ENCODE measurements around the gene PACSIN1.

Gene PACSIN1

DNA sequence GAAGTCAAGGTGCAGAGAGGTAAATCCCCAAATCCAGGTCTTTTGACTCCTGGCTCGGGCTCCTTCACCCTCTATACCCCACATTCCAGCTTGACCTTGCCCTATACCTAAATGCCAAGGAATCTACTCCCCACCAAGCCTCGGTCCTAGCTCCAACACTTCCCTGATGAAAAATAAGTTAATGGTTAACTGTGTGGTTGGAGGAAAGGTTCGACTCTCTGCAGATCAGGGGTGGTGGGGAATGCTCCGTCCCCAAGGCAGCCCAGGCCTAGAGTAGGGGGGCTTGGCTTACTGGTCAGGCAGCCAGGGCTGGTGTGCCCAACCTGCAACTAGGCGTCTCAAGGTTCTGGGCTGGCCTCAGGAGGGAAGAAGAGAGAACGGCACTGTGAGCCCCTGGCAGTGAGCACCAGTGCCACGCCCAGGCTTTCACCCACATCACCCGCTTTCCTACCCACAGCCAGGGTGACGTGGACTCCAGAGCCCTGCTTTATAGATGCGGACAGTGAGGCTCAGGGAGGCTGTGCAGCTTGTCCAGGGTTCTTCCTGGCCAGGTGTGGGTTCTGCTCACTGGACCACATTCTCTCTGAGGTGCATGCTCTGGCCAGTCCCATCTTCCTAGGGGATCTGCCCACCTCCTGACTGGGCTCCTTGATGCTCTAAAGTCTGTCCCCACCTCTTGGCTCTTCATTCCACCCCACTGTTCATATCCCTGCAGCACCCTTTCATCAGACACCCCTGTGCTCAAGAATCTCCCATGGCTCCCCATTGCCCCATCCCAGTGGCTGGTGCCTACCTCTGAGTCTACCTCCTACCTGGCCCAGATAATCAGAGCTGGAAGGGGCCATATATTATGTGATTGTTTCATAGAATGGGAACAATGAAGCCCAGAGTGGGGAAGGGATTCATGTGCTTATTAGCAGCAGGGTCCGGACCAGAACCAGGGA lies 82.1 kb downstream of the PACSIN1 start:
- no peak for DNase-seq

DNA sequence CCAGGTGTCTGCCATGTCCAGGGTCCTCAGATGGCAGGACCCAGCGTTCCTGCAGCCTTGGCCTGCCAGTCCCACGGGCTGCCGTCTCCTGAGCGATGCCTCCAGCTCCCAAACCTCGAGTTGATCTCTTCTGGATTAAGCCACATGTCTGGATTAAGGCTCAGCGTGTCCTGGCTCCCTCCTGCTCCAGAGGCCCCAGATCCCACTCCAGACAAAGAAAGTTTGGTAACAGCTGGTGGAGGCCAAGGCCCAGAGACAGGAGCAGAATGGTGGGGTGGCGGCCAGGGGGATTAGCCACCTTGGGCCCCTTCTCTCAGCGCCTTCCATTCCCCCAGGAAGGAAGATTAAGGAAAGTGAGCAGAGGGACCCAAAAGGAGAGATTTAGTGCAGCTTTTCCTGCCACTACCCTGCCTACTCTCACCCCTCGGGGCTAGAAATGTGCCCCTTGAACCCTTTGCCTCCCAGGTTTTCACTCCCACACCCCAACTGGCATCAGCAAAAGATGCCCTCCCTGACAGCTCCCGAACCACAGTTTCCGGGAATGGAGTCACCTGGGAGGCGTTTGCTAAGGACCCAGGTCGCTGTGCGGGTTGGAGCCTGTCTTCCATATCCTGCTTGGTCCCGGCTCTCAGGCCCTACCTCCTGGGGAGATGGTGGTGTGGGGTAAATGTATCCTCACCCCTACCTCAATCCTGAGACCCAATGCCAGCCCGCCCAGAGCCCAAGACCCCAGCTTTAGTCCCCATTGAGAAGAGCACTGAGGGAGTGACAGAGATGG lies 83.3 kb downstream of the PACSIN1 start:
- DNase-seq = no peak

DNA sequence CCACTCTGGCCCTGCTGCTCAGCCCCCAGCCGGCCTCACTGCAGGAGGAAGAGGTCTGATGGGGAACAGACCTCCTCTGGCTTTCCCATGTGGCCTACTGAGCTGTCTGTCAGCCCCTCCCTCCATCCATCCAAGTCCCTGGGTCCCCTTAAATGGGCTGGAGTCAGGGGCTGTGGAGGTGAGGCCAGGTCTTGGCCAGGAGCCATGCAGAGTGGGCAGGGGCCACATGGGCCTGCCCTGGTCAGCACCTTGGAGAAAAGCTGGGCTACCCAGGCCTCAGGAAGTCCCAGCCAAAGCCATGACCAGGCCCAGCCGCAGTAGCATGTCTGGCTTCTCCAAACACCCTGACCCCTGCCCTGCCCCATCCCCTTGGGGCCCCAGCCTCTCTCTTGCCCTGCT lies 83.9 kb downstream of the PACSIN1 start:
- DNase-seq = no peak

- no peak for DNase-seq
Measured at GRCh38 chr6:34551720-34552119, 85.8 kb downstream of the PACSIN1 start.

DNA sequence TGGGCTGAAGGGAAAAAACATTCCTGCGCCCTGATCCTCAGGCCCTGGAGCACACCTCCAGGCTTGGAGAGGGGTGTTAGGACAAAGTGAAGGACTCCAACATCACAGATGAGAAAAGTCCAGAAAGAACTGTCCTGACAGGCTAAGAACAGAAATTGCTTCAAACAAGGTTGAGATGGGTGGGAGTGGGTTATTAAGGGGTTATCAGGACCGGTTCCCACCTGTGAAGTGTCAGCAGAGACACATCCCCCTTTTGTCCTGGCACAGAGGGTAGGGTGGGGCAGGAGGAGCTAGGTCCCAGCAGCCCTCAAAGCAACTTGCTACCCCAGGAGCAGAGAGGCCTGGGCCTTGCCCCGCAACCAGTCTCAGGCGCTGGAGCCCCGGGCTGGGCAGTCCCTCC lies 86.7 kb downstream of the PACSIN1 start:
- DNase-seq = no peak

GRCh38 chr6:34553146-34553545 lies 87.3 kb downstream of the PACSIN1 start:
- DNase-seq = no peak

- DNase-seq = no peak
Measured at GRCh38 chr6:34553750-34554149, 87.9 kb downstream of the PACSIN1 start.

DNA sequence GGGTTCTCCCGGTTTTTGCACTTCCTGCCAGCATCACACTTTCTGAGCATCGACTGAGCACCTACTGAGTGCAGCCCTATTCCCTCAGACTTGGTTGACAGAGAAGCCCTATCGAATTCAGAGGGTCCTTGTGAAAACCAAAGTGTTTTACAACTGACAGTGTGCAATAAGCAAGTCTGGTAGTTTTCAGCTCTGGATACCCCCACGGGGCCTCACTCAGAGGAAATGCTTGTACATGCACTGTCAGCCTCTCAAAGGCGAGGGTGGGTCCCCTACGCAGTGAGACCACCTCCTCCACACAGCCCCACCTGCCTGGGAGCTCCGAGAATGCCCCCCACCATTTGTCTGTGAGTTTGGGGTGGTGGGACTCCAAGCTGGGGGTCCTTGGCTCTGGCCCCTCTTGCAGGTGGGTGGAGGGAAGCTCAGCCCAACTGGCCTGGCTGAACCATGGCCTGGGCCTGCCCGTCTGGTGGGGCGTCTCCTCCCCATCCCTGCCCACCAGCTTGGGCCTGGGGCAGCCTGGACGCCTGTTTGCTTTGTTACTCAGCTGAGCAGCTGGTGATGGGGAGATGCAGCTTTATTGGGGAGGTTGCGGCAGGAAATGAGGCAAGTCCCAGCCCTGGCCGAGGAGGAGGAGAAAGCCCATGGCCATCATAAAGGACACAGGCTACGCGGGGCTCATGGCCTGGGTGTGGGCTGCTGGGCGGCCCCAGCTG lies 88.6 kb downstream of the PACSIN1 start:
- no peak for DNase-seq

GRCh38 chr6:34555007-34555322 lies 89.1 kb downstream of the PACSIN1 start:
- DNase-seq = no peak

- no peak for DNase-seq
Measured at GRCh38 chr6:34555328-34555727, 89.5 kb downstream of the PACSIN1 start.

- no peak for DNase-seq
Measured at GRCh38 chr6:34556031-34556471, 90.2 kb downstream of the PACSIN1 start, which contains the start of gene SPDEF. SPDEF (minus strand) TSS chr6:34556329; CDS start chr6:34544455, 11,874 bp downstream.

GRCh38 chr6:34556493-34556892 lies 90.6 kb downstream of the PACSIN1 start:
- no peak for DNase-seq

DNA sequence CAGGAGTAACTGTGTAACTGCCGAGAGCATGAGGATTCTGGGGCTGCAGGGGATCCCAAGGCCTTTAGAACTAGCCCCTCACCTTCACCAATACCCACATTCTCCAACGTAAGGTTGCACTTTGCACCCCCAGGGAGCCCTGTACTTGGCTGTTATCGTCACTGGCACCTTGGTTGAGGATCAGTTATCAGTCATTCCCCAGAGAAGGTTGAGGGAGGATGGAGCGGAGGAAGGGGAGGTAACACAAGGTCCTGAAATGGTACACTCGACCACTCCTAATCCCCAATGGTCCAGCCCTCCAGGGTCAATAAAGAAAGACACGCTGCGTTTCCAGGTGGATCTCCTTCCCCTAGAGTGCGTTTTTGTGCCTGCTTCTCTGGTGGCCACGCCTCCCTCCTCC lies 91.4 kb downstream of the PACSIN1 start:
- DNase-seq = no peak

DNA sequence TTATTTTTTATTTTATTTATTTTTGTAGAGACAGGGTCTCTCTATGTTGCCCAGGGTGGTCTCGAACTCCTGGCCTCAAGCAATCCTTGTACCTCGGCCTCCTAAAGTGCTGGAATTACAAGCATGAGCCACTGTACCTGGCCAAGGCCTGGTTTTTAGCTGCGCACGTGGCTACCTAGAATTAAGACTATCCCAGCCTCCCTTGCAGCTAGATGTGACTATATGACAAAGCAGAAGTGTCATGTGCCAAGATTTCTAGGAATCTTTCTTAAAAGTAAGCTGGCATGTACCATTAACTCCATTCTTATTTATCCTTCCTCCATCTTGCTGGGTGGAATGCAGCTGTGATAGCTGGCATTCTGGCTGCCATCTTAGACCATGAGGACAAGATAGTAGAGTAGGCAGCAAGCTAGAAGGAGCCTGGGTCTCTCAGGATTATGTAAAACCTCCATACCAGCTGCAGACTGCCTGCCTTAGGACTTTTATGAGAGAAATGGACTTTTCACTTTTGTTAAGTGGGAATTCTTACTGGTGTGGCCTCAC lies 92.4 kb downstream of the PACSIN1 start:
- no peak for DNase-seq

GRCh38 chr6:34559651-34560365 lies 93.9 kb downstream of the PACSIN1 start:
- peak; percentile 24 for DNase-seq

DNA sequence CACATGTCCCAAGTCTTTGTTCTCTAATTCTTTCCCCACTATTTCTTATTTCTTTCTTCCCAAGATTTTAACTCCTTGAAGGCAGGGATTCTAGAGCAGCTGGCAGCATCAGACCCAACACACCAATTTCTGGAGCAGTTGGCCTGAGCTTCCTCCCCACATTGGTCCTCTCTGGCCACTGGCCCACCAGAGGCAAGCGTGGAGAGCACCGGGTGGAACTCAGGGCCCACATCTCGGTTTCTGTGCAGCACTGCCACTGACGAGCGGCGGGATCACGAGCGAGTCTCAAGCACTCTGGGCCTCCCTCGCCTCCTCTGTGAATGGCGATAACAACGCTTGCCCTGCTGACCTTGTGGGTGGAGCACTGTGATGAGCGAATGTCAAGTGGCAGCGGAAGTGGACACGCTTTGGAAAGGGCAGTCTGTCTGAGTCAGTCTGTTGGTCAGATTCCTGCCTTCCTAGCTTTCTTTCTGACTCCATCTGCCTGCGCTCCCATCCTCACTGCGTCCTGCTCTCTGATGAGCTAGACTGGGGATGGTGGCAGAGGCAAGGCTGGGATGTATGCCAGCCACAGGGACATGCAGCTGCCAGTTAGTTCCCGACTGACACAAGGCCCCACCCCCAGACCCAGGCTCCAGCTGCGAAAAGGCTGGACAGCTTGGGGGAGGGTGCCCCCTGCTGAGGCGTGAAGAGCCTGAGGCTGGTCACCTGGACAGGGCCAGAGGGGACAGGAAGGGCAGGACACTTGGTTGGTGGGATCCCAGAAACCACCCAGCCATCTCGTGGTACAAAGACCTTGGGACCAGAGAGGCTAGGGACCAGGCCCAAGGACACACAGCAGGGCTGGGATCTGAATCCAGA lies 94.7 kb downstream of the PACSIN1 start:
- DNase-seq = peak; percentile 88

DNA sequence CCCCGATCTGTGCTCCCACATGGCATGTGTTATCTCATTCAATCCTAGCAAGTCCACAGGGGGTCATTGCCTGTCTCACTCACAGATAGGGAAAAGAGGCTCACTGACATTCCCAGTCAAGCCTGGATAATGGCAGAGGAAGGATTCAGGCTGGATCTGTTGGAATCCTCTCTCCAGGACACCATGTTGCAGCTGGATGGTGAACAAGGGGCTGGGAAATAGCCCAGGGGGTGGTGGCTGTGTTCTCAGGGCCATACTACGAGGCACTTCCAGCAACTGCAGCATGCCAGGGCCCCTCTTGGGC lies 95.3 kb downstream of the PACSIN1 start:
- no peak for DNase-seq

DNA sequence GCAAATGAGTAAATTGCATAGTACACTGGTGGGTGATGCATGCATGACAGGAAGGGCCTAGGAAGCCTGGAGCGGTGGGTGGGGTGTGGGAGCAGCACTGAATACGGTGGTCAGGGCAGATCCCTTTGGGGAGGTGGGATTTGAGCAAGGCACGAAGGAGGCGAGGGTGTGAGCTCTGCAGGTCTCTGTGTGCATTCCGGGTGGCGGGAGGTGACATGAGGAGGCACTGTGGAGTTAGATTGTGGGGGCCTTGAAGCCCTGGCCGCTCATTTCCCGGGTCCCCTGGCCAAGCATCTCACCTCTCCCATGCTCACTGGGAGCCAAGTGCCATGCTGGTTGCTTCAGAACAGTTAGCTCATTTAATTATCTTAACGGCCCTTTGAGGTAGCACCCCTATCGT lies 96.5 kb downstream of the PACSIN1 start:
- no peak for DNase-seq

GRCh38 chr6:34562861-34563512 lies 97.1 kb downstream of the PACSIN1 start:
- no peak for DNase-seq

- DNase-seq = no peak
Measured at GRCh38 chr6:34563513-34563870, 97.6 kb downstream of the PACSIN1 start.

- no peak for DNase-seq
Measured at GRCh38 chr6:34564181-34564580, 98.3 kb downstream of the PACSIN1 start.
